H9 (cell line): Measurements from ENCODE around the gene DUSP5. TPM values are rescaled to one million over a fixed set of nuclear protein-coding genes. Genes with fewer than 3 reads are reported as not detected.

Experiments used
- DNase-seq: peaks from one replicate; pipeline ENCODE4 v3.0.0-alpha.2; 2017
- H2AFZ ChIP-seq: one replicate; pipeline ENCODE4 v1.6.1; 2013; ENCODE audit warnings: mild to moderate bottlenecking, low read length, control low read depth, moderate library complexity
- H2AK5ac ChIP-seq: 2 replicates; pipeline ENCODE4 v1.6.1; 2013; ENCODE audit warnings: low read length, control low read depth, mixed read lengths; ENCODE audit not compliant: insufficient read length
- H2BK120ac ChIP-seq: one replicate; pipeline ENCODE4 v1.6.1; 2013; ENCODE audit warnings: low read depth, mild to moderate bottlenecking, low read length, control low read depth, inconsistent platforms; ENCODE audit not compliant: poor library complexity, severe bottlenecking
- H2BK12ac ChIP-seq: 2 replicates; pipeline ENCODE4 v1.6.1; 2013; ENCODE audit warnings: low read length, control low read depth, mixed read lengths, low read depth; ENCODE audit not compliant: insufficient read length
- H2BK15ac ChIP-seq: 2 replicates; pipeline ENCODE4 v1.6.1; 2013; ENCODE audit warnings: low read depth, low read length, control low read depth
- H2BK20ac ChIP-seq: one replicate; pipeline ENCODE4 v1.6.1; 2013; ENCODE audit warnings: low read depth, mild to moderate bottlenecking, low read length, control low read depth, inconsistent platforms; ENCODE audit not compliant: poor library complexity, severe bottlenecking
- H2BK5ac ChIP-seq: 2 replicates; pipeline ENCODE4 v1.6.1; 2013; ENCODE audit warnings: low read length, control low read depth, mixed read lengths; ENCODE audit not compliant: insufficient read length
- H3K14ac ChIP-seq: 2 replicates; pipeline ENCODE4 v1.6.1; 2013; ENCODE audit warnings: low read length, control low read depth; ENCODE audit not compliant: insufficient read depth
- H3K18ac ChIP-seq: 2 replicates; pipeline ENCODE4 v1.6.1; 2013; ENCODE audit warnings: low read depth, mild to moderate bottlenecking, mixed read lengths, low read length, control low read depth; ENCODE audit not compliant: insufficient read length
- H3K23ac ChIP-seq: 2 replicates; pipeline ENCODE4 v1.6.1; 2013; ENCODE audit warnings: low read length, control low read depth, mixed read lengths, low read depth; ENCODE audit not compliant: insufficient read length
- H3K23me2 ChIP-seq: 2 replicates; pipeline ENCODE4 v1.6.1; 2013; ENCODE audit warnings: low read depth, mild to moderate bottlenecking, mixed read lengths, low read length, control low read depth; ENCODE audit not compliant: insufficient read length, poor library complexity, severe bottlenecking
- H3K27ac ChIP-seq: 2 replicates; pipeline ENCODE4 v1.5.1; 2013; ENCODE audit warnings: low read length, control low read depth, mixed read lengths, low read depth; ENCODE audit not compliant: insufficient read length
- H3K27me3 ChIP-seq: 2 replicates; pipeline ENCODE4 v1.6.1; 2013; ENCODE audit warnings: low read length, control low read depth, inconsistent platforms; ENCODE audit not compliant: insufficient read depth
- H3K4ac ChIP-seq: 2 replicates; pipeline ENCODE4 v1.6.1; 2013; ENCODE audit warnings: low read depth, mild to moderate bottlenecking, control low read depth, inconsistent platforms, low read length, moderate library complexity
- H3K4me1 ChIP-seq: 2 replicates; pipeline ENCODE4 v1.6.1; 2013; ENCODE audit warnings: low read length, control low read depth, inconsistent platforms; ENCODE audit not compliant: insufficient read depth
- H3K4me2 ChIP-seq: 2 replicates; pipeline ENCODE4 v1.6.1; 2013; ENCODE audit warnings: low read length, control low read depth, mixed read lengths; ENCODE audit not compliant: insufficient read length, insufficient read depth
- H3K56ac ChIP-seq: 2 replicates; pipeline ENCODE4 v1.6.1; 2013; ENCODE audit warnings: low read depth, mild to moderate bottlenecking, mixed read lengths, low read length, control low read depth; ENCODE audit not compliant: insufficient read length
- H3K79me1 ChIP-seq: 2 replicates; pipeline ENCODE4 v1.6.1; 2013; ENCODE audit warnings: low read depth, mild to moderate bottlenecking, moderate library complexity, low read length, control low read depth, inconsistent platforms; ENCODE audit not compliant: insufficient read depth, poor library complexity, severe bottlenecking
- H3K79me2 ChIP-seq: 2 replicates; pipeline ENCODE4 v1.6.1; 2013; ENCODE audit warnings: low read length, control low read depth, inconsistent platforms; ENCODE audit not compliant: insufficient read depth
- H3K9ac ChIP-seq: 2 replicates; pipeline ENCODE4 v1.6.1; 2013; ENCODE audit warnings: low read length, control low read depth, mixed read lengths; ENCODE audit not compliant: insufficient read length; ENCODE audit errors: extremely low read depth
- H3K9me3 ChIP-seq: one replicate; pipeline ENCODE4 v1.6.1; 2013; ENCODE audit warnings: low read depth, low read length, inconsistent platforms; ENCODE audit not compliant: control insufficient read depth
- H3T11ph ChIP-seq: one replicate; pipeline ENCODE4 v1.6.1; 2013; ENCODE audit warnings: mild to moderate bottlenecking, low read length, control low read depth, inconsistent platforms
- H4K20me1 ChIP-seq: one replicate; pipeline ENCODE4 v1.6.1; 2013; ENCODE audit not compliant: control insufficient read depth, insufficient read length, insufficient read depth
- H4K5ac ChIP-seq: 2 replicates; pipeline ENCODE4 v1.6.1; 2013; ENCODE audit warnings: low read depth, mild to moderate bottlenecking, mixed read lengths, low read length, control low read depth; ENCODE audit not compliant: insufficient read length
- H4K8ac ChIP-seq: replicated peaks from 2 replicates; pipeline ENCODE4 v1.6.1; 2013; ENCODE audit warnings: low read length, control low read depth, mixed read lengths, low read depth; ENCODE audit not compliant: insufficient read length
- H4K91ac ChIP-seq: 2 replicates; pipeline ENCODE4 v1.6.1; 2013; ENCODE audit warnings: low read depth, mild to moderate bottlenecking, moderate library complexity, mixed read lengths, low read length, control low read depth; ENCODE audit not compliant: insufficient read length
- H3K27ac Mint-ChIP-seq, 3 experiments: 2 replicates in 2 of 3; 3 replicates in 1 of 3; pipeline ENCODE4 v1.8.0; 2020 to 2021; ENCODE audit warnings: mixed read lengths in 3 of 3, mild to moderate bottlenecking in 1 of 3, moderate library complexity in 1 of 3
- H3K27me3 Mint-ChIP-seq: 2 replicates; pipeline ENCODE4 v1.8.0; 2021; ENCODE audit warnings: low read depth, mild to moderate bottlenecking, moderate library complexity, mixed read lengths
- H3K36me3 Mint-ChIP-seq, 3 experiments: 2 replicates in 2 of 3; 3 replicates in 1 of 3; pipeline ENCODE4 v1.8.0; 2020 to 2021; ENCODE audit warnings: low read depth in 3 of 3, mixed read lengths in 3 of 3; ENCODE audit not compliant: insufficient read depth in 1 of 3
- H3K4me1 Mint-ChIP-seq, 2 experiments: 2 replicates each; pipeline ENCODE4 v1.8.0; 2020; ENCODE audit warnings: mixed read lengths in 2 of 2
- H3K4me3 Mint-ChIP-seq, 2 experiments: 2 replicates in 1 of 2; 3 replicates in 1 of 2; pipeline ENCODE4 v1.8.0; 2020 to 2021; ENCODE audit warnings: mild to moderate bottlenecking in 2 of 2, mixed read lengths in 2 of 2, moderate library complexity in 1 of 2
- H3K9me3 Mint-ChIP-seq, 2 experiments: 2 replicates in 1 of 2; 3 replicates in 1 of 2; pipeline ENCODE4 v1.8.0; 2020; ENCODE audit warnings: mild to moderate bottlenecking in 2 of 2, mixed read lengths in 2 of 2, moderate library complexity in 1 of 2
- WGBS: extraction: QIAGEN DNeasy Blood & Tissue Kit; methylation state at CpG from one replicate; pipeline ENCODE4 v1.1.7; 2013; ENCODE audit warnings: missing lambda C conversion rate, low lambda C conversion rate, mixed read lengths; ENCODE audit not compliant: insufficient read length; ENCODE audit errors: extremely low coverage; 5-methylcytosine and 5-hydroxymethylcytosine counted together
- total RNA-seq: library from RNA; stranded (reverse); gene quantifications from 2 replicates; pipeline ENCODE4 v1.2.1, GENCODE V29; 2021
- TF ChIP-seq, protein P1 (sequence below): fragments of 200-600 bp; sonication (generic); conservative IDR thresholded peaks from 3 replicates; pipeline ENCODE4 v1.8.0; 2021; ENCODE audit warnings: antibody characterized with exemption, mild to moderate bottlenecking

The DUSP5 gene
- total RNA-seq, 1 experiment from 2014 or later: 29.3 TPM

DNA sequence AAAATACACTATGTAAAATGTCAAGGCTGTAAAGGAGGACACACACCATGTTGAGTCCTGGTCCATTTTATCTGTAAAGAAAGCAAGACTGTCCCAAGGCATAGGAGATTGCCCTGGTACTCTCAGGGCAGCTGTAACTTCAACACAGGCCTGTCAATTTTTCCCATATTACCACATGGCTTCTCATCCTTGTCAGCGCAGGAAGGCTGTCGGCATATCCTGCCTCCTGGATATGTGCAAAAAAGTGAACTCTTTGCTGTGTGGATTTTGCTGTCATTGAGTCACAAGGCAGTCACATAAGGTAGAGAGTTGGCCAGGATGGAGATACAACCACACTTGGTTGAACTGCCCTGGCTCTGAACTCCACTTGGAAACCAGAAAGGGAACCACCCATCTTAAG lies 8.7 kb downstream of the DUSP5 start:
- Mint-ChIP-seq H3K27me3 (no peaks in the 10 kb centered on the region), H3K9me3 (no peaks in the 10 kb centered on the region; a peak in 1 of 5 replicates), H3K36me3 (peaks cover 35 to 84% (median 46%) of the 10 kb centered on the region in 3 experiments), H3K4me1 (peaks cover 6 to 14% of the 10 kb centered on the region in 2 experiments), H3K4me3 (no peak overlapping the region), H3K27ac (peak overlapping the region in 1 of 3 experiments; percentile 18; a peak in 1 of 7 replicates)
- no peak overlapping the region for H3K23ac ChIP-seq
- H3K23me2 ChIP-seq: no peaks in the 10 kb centered on the region
- no peak overlapping the region for H4K5ac ChIP-seq
- TF ChIP-seq, protein P1, sequence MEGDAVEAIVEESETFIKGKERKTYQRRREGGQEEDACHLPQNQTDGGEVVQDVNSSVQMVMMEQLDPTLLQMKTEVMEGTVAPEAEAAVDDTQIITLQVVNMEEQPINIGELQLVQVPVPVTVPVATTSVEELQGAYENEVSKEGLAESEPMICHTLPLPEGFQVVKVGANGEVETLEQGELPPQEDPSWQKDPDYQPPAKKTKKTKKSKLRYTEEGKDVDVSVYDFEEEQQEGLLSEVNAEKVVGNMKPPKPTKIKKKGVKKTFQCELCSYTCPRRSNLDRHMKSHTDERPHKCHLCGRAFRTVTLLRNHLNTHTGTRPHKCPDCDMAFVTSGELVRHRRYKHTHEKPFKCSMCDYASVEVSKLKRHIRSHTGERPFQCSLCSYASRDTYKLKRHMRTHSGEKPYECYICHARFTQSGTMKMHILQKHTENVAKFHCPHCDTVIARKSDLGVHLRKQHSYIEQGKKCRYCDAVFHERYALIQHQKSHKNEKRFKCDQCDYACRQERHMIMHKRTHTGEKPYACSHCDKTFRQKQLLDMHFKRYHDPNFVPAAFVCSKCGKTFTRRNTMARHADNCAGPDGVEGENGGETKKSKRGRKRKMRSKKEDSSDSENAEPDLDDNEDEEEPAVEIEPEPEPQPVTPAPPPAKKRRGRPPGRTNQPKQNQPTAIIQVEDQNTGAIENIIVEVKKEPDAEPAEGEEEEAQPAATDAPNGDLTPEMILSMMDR: no peak
- no peak for DNase-seq
- no peak overlapping the region for H3K18ac ChIP-seq
- no peak overlapping the region for H3K56ac ChIP-seq
- no peak overlapping the region for H4K91ac ChIP-seq
- no peak overlapping the region for H4K8ac ChIP-seq
- H4K20me1 ChIP-seq: no peaks in the 10 kb centered on the region
- no peaks in the 10 kb centered on the region for H3K9me3 ChIP-seq
- no CpG with 5 or more reads among the region's 2 CpGs for WGBS
- H3K4ac ChIP-seq: no peak overlapping the region
- H3K14ac ChIP-seq: no peak overlapping the region
- peaks cover 2% of the 10 kb centered on the region for H3K79me1 ChIP-seq
- H2BK12ac ChIP-seq: no peak overlapping the region
- no peak overlapping the region for H2BK5ac ChIP-seq
- H2AK5ac ChIP-seq: no peak overlapping the region
- no peak overlapping the region for H3K9ac ChIP-seq
- no peak overlapping the region for H3T11ph ChIP-seq
- H2BK120ac ChIP-seq: no peak overlapping the region
- H2BK20ac ChIP-seq: no peak overlapping the region
- no peak overlapping the region for H3K4me2 ChIP-seq
- H3K27ac ChIP-seq: no peak overlapping the region
- no peaks in the 10 kb centered on the region for H3K27me3 ChIP-seq
- H2AFZ ChIP-seq: no peak overlapping the region
- H3K79me2 ChIP-seq: peaks cover 10% of the 10 kb centered on the region; the same call in 1 of the 2 replicates
- no peak overlapping the region for H2BK15ac ChIP-seq
- H3K4me1 ChIP-seq: peaks cover 3% of the 10 kb centered on the region; the same call in 1 of the 2 replicates
